ENCODE results near the gene PXK.

GRCh38 chr3:58285334-58285733 lies 47.4 kb upstream of the PXK start:
- TF ChIP-seq CTCF (IDR thresholded peaks at IDR 0.05) (no peak), POLR2A (IDR thresholded peaks at IDR 0.05) (no peak)
